ENCODE measurements around the gene H3-3A. TPM values are rescaled to one million over a fixed set of nuclear protein-coding genes. Genes with fewer than 3 reads are reported as not detected.

H3-3A gene
- total RNA-seq, 1 experiment from 2014 or later: 894 TPM

- TF ChIP-seq PRDM15 (CRISPR knock-in tag; IDR thresholded peaks at IDR 0.05) (no peak), ESRRA (CRISPR knock-in tag; IDR thresholded peaks at IDR 0.05; ENCODE audit: borderline replicate concordance) (no peak), GABPB1 (CRISPR knock-in tag; IDR thresholded peaks at IDR 0.05) (no peak), CREM (CRISPR knock-in tag; IDR thresholded peaks at IDR 0.05) (no peak), MYBL2 (CRISPR knock-in tag; IDR thresholded peaks at IDR 0.05) (no peak)
- TF ChIP-seq, protein P1, sequence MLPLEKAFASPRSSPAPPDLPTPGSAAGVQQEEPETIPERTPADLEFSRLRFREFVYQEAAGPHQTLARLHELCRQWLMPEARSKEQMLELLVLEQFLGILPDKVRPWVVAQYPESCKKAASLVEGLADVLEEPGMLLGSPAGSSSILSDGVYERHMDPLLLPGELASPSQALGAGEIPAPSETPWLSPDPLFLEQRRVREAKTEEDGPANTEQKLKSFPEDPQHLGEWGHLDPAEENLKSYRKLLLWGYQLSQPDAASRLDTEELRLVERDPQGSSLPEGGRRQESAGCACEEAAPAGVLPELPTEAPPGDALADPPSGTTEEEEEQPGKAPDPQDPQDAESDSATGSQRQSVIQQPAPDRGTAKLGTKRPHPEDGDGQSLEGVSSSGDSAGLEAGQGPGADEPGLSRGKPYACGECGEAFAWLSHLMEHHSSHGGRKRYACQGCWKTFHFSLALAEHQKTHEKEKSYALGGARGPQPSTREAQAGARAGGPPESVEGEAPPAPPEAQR (CRISPR knock-in tag; IDR thresholded peaks at IDR 0.05): no peak
- TF ChIP-seq, protein P2, sequence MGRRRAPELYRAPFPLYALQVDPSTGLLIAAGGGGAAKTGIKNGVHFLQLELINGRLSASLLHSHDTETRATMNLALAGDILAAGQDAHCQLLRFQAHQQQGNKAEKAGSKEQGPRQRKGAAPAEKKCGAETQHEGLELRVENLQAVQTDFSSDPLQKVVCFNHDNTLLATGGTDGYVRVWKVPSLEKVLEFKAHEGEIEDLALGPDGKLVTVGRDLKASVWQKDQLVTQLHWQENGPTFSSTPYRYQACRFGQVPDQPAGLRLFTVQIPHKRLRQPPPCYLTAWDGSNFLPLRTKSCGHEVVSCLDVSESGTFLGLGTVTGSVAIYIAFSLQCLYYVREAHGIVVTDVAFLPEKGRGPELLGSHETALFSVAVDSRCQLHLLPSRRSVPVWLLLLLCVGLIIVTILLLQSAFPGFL (CRISPR knock-in tag; IDR thresholded peaks at IDR 0.05; ENCODE audit: borderline replicate concordance): no peak
- TF ChIP-seq, protein P3, sequence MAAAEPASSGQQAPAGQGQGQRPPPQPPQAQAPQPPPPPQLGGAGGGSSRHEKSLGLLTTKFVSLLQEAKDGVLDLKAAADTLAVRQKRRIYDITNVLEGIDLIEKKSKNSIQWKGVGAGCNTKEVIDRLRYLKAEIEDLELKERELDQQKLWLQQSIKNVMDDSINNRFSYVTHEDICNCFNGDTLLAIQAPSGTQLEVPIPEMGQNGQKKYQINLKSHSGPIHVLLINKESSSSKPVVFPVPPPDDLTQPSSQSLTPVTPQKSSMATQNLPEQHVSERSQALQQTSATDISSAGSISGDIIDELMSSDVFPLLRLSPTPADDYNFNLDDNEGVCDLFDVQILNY (CRISPR knock-in tag; IDR thresholded peaks at IDR 0.05): no peak
Measured at GRCh38 chr1:226095286-226095685, 32.8 kb downstream of the H3-3A start (continued).

DNA sequence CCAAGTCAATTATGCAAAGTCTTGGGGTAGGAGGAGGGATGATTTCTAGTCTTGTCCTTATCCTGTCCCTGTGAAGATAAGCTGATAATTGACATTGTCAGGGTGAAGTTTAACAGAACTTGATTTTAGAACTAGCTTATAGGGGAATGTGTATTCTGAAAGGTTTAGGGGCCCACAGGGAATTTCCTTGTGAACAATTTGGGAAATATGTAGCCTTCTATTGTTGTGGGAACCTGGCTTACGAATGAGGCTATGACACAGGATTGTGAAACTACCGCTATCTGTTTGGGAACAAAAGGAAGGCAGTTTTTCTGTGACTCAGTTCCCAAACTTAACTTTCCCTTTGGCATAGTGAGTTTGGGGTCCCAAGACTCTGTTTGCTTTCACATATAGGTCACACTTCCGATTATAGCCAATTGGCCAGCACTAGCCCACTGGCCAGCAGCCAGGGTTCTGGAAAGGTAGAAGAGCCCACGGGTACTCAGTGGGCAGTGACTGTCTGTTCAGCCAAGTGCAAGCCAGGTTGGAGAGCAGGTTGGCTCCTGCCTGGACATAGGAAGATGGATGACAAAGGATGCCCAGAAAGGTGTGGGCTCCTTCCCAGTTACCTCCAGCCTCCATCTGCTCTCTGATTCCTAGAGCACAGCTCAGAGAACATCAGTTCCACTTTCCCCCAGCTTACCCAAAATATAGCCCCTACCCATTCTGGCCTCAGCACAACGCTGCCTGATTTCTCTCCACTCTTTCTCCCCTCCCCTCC, 35.5 kb downstream of the H3-3A start:
- peaks cover 25% of the 10 kb centered on the region for H3K4me1 Mint-ChIP-seq
- H3K27ac Mint-ChIP-seq: no peak overlapping the region
- no peak overlapping the region for H3K4me3 Mint-ChIP-seq
- ATAC-seq (no peak), DNase-seq (ENCODE audit: low spot score) (no peak)
- CTCF ChIA-PET: interaction anchor here (1.1 to 5.2 kb wide), 4 partner anchors 22 to 235 kb away, joined by 3 to 23 read pairs (median 8); no protein-coding TSS in a partner anchor
- no peaks in the 10 kb centered on the region for H3K36me3 Mint-ChIP-seq
- H3K27me3 Mint-ChIP-seq (ENCODE audit: low read depth): peaks cover 19% of the 10 kb centered on the region
- TF ChIP-seq FOXK1 (CRISPR knock-in tag; IDR thresholded peaks at IDR 0.05): no peak
- TF ChIP-seq ZNF232 (CRISPR knock-in tag; IDR thresholded peaks at IDR 0.05): no peak
- TF ChIP-seq NFE2L1 (CRISPR knock-in tag; IDR thresholded peaks at IDR 0.05): no peak
- TF ChIP-seq ZNF416 (CRISPR knock-in tag; IDR thresholded peaks at IDR 0.05): no peak
- no peak for TF ChIP-seq TEAD4 (CRISPR knock-in tag; IDR thresholded peaks at IDR 0.05)
- TF ChIP-seq JUN (CRISPR knock-in tag; IDR thresholded peaks at IDR 0.05): no peak
- no peak for TF ChIP-seq JAZF1 (CRISPR knock-in tag; IDR thresholded peaks at IDR 0.05)
- TF ChIP-seq HMGA2 (CRISPR knock-in tag; IDR thresholded peaks at IDR 0.05): no peak
- H3K9me3 Mint-ChIP-seq: no peaks in the 10 kb centered on the region
- POLR2A ChIA-PET: no interaction called here

All from WTC11 (cell line).